Tongue (tissue), 2 donors: ENCODE measurements around the gene NSUN4. TPM values are rescaled to one million over a fixed set of nuclear protein-coding genes. Genes with fewer than 3 reads are reported as not detected.

Experiments
- DNase-seq: peaks from one replicate; pipeline ENCODE4 v3.0.0-alpha.2; 2015
- total RNA-seq: library from RNA; depleted of rRNA; stranded (reverse); fragments of >200 nt; gene quantifications from one replicate; pipeline ENCODE4 v1.2.3, GENCODE V29; 2014

The NSUN4 gene
- total RNA-seq, 1 donor from 2014 or later: 20.9 TPM

DNA sequence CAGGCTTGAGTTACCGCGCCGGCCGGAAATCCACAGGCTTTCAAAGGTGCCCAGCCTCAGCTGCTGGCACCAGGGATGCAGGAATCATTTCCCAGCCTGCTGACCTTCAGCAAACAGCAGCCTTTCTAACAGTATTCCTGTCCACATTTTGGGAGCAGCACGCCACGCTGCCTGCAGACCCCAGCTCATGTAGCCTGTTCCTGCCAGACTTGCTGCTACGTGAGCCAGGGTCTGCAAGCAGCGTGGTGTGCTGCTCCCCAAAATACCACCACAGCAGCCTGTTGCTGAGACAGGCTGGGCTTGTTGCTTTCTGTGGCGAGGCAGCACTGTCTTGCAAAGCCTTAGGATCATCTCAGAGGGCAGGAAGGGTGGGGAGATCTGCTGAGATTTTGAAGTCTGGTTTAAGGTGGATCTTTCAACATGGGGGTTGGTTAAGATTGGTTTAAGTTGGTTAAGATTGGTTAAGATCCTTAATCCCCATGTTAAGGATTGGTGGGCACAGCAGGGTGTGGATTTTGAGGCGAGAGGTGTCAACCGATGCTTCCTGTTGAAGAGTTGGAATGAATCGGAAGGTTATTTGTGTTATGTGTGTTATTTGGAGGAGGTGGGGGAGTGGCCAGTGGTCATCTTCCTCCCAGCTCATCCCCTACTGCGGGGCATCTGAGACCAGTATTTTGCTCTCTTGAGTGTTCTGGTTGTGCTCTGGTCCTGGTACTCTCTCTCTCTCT lies 66.4 kb downstream of the NSUN4 start:
- DNase-seq: peak; percentile 44

DNA sequence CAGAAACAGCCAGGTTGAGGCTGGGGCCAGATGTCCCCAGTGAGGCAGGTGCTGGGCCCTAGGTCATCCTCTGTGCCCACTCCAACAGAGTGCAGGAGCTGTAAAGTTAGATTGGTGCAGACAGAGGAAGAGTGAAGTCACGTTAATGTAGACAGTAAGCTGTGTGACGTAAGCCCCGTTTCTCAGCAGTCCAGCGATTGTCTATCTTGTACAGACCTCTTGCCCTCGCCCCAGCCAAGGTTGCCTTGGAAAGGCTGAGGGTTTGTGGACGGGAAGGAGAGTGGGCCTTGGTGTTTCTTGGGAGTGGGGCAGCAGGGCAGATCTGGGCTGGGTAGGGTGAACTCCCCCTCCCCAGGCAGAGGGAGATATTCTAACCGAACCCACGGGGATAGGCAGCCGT lies 67.0 kb downstream of the NSUN4 start:
- no peak for DNase-seq

GRCh38 chr1:46408356-46409062 lies 67.9 kb downstream of the NSUN4 start:
- DNase-seq: no peak

- DNase-seq: no peak
Observed at GRCh38 chr1:46409063-46409372, 68.4 kb downstream of the NSUN4 start.

DNA sequence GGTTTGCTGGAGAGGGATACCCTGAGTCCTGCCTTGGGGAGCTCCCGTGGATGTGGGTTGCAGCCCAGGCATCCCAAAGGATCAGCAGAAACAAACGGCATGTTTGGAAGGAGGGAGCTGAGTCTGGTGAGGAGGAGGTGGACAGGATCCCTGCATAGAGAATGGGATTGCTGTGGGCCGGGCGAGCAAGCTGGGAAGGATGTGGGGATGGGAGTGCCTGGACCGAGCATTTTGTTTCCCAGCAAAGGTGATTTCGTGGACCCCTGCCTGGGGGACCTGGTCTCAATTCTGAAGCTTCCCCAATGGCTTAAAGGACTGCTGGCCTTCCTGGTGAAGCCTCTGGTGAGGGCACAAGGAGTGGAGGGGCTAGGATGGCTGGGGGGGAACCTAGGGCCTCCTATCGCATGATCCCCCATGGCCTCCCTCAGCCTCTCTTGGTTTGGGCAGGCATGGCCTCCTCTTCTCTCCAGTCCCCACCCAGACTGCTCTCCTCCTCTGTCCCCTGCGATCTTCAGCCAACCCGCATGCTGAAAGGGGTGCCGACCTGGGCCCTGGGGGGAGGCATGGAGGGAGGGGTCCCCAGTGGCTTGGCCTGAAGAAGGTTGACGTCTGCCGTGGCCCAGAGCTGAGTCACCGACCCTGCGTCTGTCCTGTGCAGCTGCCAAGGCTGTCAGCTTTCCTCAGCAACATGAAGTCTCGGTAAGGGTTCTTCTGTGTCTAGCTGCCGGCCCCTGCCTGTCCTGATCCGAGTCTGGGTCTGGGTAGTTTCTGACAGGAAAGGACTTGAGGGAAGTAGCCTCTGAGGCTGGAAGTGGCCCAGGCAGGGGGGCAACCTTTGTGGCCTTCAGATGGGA lies 69.8 kb downstream of the NSUN4 start:
- no peak for DNase-seq

DNA sequence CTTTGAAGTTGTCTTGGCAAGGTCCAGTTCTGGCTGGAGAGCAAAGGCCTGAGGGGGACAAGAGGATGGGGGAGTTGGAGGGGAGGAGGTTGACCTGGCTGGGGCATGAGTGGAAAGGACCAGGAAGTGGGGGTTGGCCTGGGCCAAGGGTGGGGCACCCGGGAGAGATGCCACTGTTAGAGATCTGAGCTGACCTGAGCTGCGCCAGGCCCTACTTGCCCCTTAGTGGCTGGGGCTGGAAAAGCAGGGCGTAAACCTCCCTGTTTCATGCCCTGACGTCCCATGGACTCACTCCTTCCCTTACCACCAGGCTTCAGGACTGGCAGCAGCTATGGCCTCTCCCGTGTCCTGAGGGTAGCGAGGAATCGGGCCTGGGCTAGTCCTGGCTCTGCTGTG lies 70.4 kb downstream of the NSUN4 start:
- no peak for DNase-seq

Other genes starting within 250 kb of the NSUN4 start
- 21.5 TPM for gene PIK3R3, start 208.2 kb upstream of the NSUN4 start, total RNA-seq
- gene TSPAN1, start 165.7 kb upstream of the NSUN4 start, total RNA-seq: 5.3 TPM
- not detected for gene P3R3URF, start 164.3 kb upstream of the NSUN4 start, total RNA-seq
- 40.6 TPM for gene POMGNT1, start 142.4 kb upstream of the NSUN4 start, total RNA-seq
- 5.4 TPM for gene LURAP1, start 137.5 kb upstream of the NSUN4 start, total RNA-seq
- 2.7 TPM for gene RAD54L, start 93.0 kb upstream of the NSUN4 start, total RNA-seq
- gene LRRC41, start 37.2 kb upstream of the NSUN4 start, total RNA-seq: 65.4 TPM
- 337 TPM for gene UQCRH, start 37.1 kb upstream of the NSUN4 start, total RNA-seq
- gene FAAH, start 53.5 kb downstream of the NSUN4 start, total RNA-seq: 40.0 TPM
- gene DMBX1, start 149.0 kb downstream of the NSUN4 start, total RNA-seq: not detected
- gene KNCN, start 210.8 kb downstream of the NSUN4 start, total RNA-seq: not detected